GM10266 (cell line): Measurements from ENCODE around the gene CCDC146.
"Not testable (repeated sequence)": the region's sequence is repeated elsewhere in the genome, so short reads cannot be mapped to it uniquely, and the experiment has no call there.

ENCODE experiments used
- DNase-seq: peaks from one replicate; pipeline ENCODE4 v3.0.0; 2012; ENCODE audit errors: extremely low spot score
- TF ChIP-seq, protein P1 (sequence below): IDR thresholded peaks from 2 replicates; pipeline ENCODE4 v1.5.1; 2012; ENCODE audit warnings: mild to moderate bottlenecking, low read depth; ENCODE audit not compliant: control insufficient read depth, insufficient read depth; ENCODE audit errors: missing control alignments

CCDC146 gene

DNA sequence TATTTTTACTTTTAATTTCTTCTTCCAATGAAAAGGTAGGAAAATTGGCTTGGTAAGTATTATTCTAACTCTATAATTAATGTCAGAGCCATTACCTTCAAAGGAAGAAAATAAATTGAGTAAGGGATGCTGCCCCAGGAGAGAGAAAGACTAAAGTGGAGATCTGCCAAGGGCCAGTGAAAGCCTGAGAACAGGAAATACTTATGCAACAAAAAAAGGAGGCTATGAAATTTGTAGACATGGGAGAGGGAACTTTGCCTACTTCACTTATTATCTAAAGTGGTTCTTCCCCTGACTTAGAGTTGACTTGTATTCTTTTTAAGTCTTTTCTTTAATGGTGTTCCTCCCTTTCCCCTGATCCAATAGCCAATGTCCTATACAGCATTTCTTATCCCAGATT, 29.8 kb downstream of the CCDC146 start:
- not testable (repeated sequence) for DNase-seq

- DNase-seq: not testable (repeated sequence)
Observed at GRCh38 chr7:77154917-77155464, 32.6 kb downstream of the CCDC146 start.

DNA sequence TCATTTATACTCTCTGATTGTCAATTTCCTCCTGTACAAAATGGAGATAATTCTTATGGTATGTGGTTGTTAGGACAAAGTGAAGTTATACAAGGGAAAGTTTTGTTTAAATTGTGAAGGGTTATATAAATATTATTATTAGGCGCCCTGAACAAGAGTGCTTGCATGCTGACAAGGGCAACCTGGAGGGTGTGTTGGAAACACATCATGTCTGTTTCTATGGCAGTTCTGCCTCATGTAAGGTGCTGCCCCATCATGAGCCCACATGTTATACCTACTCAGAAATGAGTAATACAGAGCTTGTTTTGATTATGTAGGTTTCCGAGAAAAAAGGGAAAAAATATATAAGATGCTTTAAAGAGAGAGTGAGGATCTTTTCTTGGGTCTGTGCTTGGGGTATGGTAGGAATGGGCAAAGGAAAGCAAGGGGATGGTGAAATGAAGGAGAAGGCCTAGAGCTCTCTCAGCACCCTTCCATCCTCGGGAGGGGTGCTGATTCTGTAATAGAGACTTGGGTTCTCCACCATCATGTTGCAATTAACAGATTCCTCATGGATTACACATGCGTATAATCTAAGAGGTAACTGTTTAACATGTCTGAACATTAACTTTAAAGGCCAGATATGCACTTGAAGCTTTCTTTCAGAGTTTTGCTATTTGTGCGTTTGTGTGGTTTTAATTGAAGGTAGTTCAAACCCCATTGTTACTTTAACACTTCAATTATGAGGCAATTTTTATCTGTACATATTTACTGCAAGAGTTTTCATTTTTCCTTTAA, 33.4 kb downstream of the CCDC146 start:
- not testable (repeated sequence) for DNase-seq

- DNase-seq: not testable (repeated sequence)
Observed at GRCh38 chr7:77157034-77157433, 34.6 kb downstream of the CCDC146 start.

DNA sequence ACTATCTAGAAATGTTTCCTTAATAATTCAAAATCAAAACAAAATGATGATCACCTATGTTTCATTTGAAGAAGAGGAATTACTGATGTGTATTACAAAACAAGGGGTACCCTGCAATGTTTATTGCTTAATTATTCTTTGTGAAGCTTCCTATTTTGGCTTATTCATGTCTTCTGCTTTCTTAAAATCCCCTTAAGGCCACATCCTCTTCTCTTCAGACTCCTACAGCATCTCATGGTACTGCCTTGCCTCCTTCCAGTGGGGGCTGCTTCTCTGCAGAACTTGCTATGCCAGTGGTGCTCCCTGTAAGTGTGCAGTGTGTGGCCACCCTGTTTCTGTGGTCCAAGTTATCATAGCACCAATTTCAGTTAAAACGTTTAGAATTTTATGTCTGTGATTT, 35.0 kb downstream of the CCDC146 start:
- DNase-seq: no peak
- TF ChIP-seq, protein P1, sequence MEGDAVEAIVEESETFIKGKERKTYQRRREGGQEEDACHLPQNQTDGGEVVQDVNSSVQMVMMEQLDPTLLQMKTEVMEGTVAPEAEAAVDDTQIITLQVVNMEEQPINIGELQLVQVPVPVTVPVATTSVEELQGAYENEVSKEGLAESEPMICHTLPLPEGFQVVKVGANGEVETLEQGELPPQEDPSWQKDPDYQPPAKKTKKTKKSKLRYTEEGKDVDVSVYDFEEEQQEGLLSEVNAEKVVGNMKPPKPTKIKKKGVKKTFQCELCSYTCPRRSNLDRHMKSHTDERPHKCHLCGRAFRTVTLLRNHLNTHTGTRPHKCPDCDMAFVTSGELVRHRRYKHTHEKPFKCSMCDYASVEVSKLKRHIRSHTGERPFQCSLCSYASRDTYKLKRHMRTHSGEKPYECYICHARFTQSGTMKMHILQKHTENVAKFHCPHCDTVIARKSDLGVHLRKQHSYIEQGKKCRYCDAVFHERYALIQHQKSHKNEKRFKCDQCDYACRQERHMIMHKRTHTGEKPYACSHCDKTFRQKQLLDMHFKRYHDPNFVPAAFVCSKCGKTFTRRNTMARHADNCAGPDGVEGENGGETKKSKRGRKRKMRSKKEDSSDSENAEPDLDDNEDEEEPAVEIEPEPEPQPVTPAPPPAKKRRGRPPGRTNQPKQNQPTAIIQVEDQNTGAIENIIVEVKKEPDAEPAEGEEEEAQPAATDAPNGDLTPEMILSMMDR: no peak

DNA sequence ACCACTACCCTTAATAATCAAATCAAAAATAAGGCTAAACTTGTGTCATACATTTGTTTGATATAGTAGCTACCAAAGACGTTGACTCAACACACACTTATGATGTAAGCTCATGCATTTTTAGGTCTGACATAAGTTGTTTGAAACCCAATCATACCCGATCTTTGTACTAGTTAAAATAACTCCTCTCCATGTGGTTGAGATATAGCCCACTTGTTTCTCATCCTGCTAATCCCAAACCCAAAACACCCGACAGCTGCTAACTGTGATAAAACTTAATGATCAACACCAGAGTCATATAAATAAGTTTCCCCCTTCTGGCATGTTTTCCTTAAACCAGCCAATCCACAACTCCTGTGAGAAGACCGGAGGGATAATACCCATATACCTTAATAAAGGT, 48.7 kb downstream of the CCDC146 start:
- DNase-seq: not testable (repeated sequence)

DNA sequence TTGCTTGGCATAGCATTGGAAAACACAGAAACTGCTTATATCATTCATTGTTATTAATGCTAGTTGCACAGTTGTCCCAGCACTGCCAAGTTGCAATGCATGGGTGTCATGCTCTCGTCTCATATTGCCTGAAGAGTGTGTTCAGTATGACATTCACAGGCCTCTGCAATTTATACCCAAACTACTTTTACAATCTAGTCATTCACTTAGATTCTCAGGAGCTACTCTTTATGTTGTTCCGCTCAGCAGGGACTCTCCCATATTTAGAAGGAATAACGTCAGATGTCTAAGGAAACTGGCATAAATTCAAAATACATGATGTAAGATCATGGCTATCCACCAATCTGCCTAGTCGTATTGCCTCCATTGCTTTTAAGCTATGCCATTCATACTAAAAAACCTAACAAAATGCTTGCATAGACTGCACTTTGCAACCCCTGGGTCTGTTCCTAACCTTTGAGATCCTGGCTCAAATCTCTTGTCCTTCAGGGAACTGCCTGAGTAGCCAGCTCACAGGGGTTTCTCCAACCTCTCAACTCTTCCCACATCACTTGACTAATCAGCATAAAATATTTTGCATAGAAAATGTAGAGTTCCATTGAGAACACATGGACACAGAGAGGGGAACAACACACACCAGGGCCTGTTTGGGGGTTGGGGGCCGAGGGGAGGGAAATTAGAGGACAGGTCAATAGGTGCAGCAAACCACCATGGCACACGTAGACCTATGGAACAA, 50.2 kb downstream of the CCDC146 start:
- DNase-seq: not testable (repeated sequence)

GRCh38 chr7:77174418-77174817, 52.0 kb downstream of the CCDC146 start:
- DNase-seq: not testable (repeated sequence)

DNA sequence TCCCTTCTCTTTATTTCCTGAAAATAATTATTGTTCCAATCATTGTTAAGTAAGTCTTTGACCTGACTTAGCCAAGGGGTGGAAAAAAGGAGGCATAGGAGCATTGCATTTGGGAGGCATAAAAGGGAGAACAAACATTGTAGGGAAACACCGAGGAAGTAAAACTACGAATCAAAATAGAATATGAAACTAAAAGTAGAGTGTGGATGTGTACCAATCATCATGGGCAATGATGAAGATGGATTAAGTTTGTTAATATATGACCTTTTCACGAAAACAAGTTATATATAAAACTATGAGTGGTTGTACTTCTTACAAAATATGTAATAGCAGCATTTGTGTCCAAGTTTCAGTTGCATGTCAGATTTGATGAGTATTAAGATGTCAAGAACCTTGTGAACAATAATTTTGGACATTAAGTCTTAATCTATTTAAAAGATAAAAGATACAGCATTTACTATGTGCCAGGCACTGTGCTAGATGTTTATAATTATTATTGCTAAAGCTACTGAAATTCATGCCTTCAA, 52.9 kb downstream of the CCDC146 start:
- DNase-seq: not testable (repeated sequence)

- not testable (repeated sequence) for DNase-seq
Observed at GRCh38 chr7:77177321-77177904, 55.0 kb downstream of the CCDC146 start.

GRCh38 chr7:77178024-77178423, 55.6 kb downstream of the CCDC146 start:
- DNase-seq: not testable (repeated sequence)

- no peak for DNase-seq
Observed at GRCh38 chr7:77181015-77181595, 58.7 kb downstream of the CCDC146 start.

More at GRCh38 chr7:77181015-77181595, 58.7 kb downstream of the CCDC146 start:
- TF ChIP-seq, protein P1: no peak
